ENCODE results near the gene C1orf52.

DNA sequence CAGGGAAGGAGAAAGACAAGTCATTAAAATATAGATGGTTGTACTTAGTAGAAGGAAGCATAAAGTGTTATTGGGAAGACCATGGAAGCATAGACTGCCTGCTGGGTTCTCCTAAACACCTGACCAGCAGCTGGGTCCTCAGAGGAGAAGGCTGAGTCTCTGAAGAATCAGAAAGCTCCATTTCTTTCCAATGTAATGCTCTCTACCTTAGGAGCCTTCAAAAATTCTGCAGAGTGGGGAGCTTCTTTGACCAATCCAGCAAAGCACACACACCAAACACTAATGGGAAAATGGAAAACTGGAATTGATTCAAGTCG, 38.0 kb upstream of the C1orf52 start:
- TF ChIP-seq ZNF302 (CRISPR knock-in tag; IDR thresholded peaks at IDR 0.05) = no peak
- TF ChIP-seq EP300 (IDR thresholded peaks at IDR 0.05) = no peak
- TF ChIP-seq RNF2 (IDR thresholded peaks at IDR 0.05; ENCODE audit: borderline replicate concordance, low read depth) = no peak
- no peak for TF ChIP-seq MYC (IDR thresholded peaks at IDR 0.05; ENCODE audit: borderline replicate concordance, low read length)
- TF ChIP-seq, protein P1, sequence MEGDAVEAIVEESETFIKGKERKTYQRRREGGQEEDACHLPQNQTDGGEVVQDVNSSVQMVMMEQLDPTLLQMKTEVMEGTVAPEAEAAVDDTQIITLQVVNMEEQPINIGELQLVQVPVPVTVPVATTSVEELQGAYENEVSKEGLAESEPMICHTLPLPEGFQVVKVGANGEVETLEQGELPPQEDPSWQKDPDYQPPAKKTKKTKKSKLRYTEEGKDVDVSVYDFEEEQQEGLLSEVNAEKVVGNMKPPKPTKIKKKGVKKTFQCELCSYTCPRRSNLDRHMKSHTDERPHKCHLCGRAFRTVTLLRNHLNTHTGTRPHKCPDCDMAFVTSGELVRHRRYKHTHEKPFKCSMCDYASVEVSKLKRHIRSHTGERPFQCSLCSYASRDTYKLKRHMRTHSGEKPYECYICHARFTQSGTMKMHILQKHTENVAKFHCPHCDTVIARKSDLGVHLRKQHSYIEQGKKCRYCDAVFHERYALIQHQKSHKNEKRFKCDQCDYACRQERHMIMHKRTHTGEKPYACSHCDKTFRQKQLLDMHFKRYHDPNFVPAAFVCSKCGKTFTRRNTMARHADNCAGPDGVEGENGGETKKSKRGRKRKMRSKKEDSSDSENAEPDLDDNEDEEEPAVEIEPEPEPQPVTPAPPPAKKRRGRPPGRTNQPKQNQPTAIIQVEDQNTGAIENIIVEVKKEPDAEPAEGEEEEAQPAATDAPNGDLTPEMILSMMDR (IDR thresholded peaks at IDR 0.05) = no peak
- no peak for TF ChIP-seq HOXA7 (CRISPR knock-in tag; IDR thresholded peaks at IDR 0.05)
- no peak for TF ChIP-seq POLR2A (IDR thresholded peaks at IDR 0.05; ENCODE audit: low read length)
- no peak for TF ChIP-seq SMC3 (IDR thresholded peaks at IDR 0.05)

All from A549 (cell line).